HepG2 (cell line): ENCODE data around the gene JTB. TPM values are rescaled to one million over a fixed set of nuclear protein-coding genes. Genes with fewer than 3 reads are reported as not detected.
A peak's percentile ranks its signal among the peaks of the same experiment; 100 is the strongest.

Experiments used
- AGO2 ChIP-seq: fragments of 200-400 bp; formaldehyde crosslinking; optimal IDR thresholded peaks from 2 replicates; pipeline ENCODE3; 2017; ENCODE audit warnings: mild to moderate bottlenecking, low read depth, low read length, moderate library complexity
- ARNT2 ChIP-seq: sonication (generic); formaldehyde crosslinking; IDR thresholded peaks from 2 replicates; pipeline ENCODE4 v1.8.0; 2022; ENCODE audit warnings: mild to moderate bottlenecking, low read depth, missing genetic modification reagents, moderate library complexity
- ATM ChIP-seq: fragments of 450-650 bp; IDR thresholded peaks from 2 replicates; pipeline ENCODE4 v1.7.1; 2017; ENCODE audit warnings: mild to moderate bottlenecking, borderline replicate concordance
- BRD4 ChIP-seq: sonication (generic); formaldehyde crosslinking; IDR thresholded peaks from 2 replicates; pipeline ENCODE4 v1.4.0; 2020; ENCODE audit warnings: missing genetic modification reagents
- EED ChIP-seq: sonication (generic); formaldehyde crosslinking; IDR thresholded peaks from 2 replicates; pipeline ENCODE4 v1.5.0; 2020; ENCODE audit warnings: mild to moderate bottlenecking, missing genetic modification reagents
- ERF ChIP-seq: IDR thresholded peaks from 2 replicates; pipeline ENCODE4 v1.6.1; 2018; ENCODE audit warnings: missing biosample characterization, missing genetic modification reagents
- HMGXB4 ChIP-seq, 2 experiments: sonication (generic) in 1 of 2; formaldehyde crosslinking in 1 of 2; IDR thresholded peaks; 2 replicates each; pipeline versions ENCODE4 v1.4.0 to v1.6.1; 2018 to 2020; ENCODE audit warnings: missing genetic modification reagents in 2 of 2, borderline replicate concordance in 1 of 2, low read depth in 1 of 2, mild to moderate bottlenecking in 1 of 2, missing biosample characterization in 1 of 2
- IRX3 ChIP-seq: sonication (generic); formaldehyde crosslinking; IDR thresholded peaks from 2 replicates; pipeline ENCODE4 v1.8.1; 2023; ENCODE audit warnings: mild to moderate bottlenecking, low read depth, missing genetic modification reagents, borderline replicate concordance
- KMT2B ChIP-seq: IDR thresholded peaks from 2 replicates; pipeline ENCODE4 v1.6.1; 2016; ENCODE audit warnings: missing genetic modification reagents, missing compliant biosample characterization
- LBX2 ChIP-seq: sonication (generic); formaldehyde crosslinking; IDR thresholded peaks from 2 replicates; pipeline ENCODE4 v1.5.0; 2020; ENCODE audit warnings: missing genetic modification reagents, mild to moderate bottlenecking, borderline replicate concordance
- MIXL1 ChIP-seq: IDR thresholded peaks from 2 replicates; pipeline ENCODE4 v1.6.1; 2016
- NCOR1 ChIP-seq: fragments of 200-600 bp; sonication (generic); IDR thresholded peaks from 2 replicates; pipeline ENCODE4 v1.7.0; 2017; ENCODE audit warnings: antibody characterized with exemption, low read length, borderline replicate concordance
- NFATC3 ChIP-seq: sonication (generic); formaldehyde crosslinking; IDR thresholded peaks from 2 replicates; pipeline ENCODE4 v1.5.1; 2020; ENCODE audit warnings: mild to moderate bottlenecking, missing genetic modification reagents
- SALL2 ChIP-seq: sonication (generic); formaldehyde crosslinking; IDR thresholded peaks from 2 replicates; pipeline ENCODE4 v1.8.1; 2023; ENCODE audit warnings: mild to moderate bottlenecking, missing genetic modification reagents, inconsistent platforms
- SOX6 ChIP-seq, 2 experiments: fragments of 450-650 bp in 1 of 2; sonication (generic) in 1 of 2; formaldehyde crosslinking in 1 of 2; IDR thresholded peaks; 2 replicates each; pipeline versions ENCODE4 v1.4.0 to v1.6.1; 2017 to 2020; ENCODE audit warnings: antibody characterized with exemption in 1 of 2, mild to moderate bottlenecking in 1 of 2, missing genetic modification reagents in 1 of 2
- SP2 ChIP-seq: sonication (generic); formaldehyde crosslinking; IDR thresholded peaks from 2 replicates; pipeline ENCODE4 v1.5.1; 2020; ENCODE audit warnings: mild to moderate bottlenecking, missing genetic modification reagents
- TAF1 ChIP-seq: sonication (generic); formaldehyde crosslinking; IDR thresholded peaks from 2 replicates; pipeline ENCODE4 v1.4.0; 2020; ENCODE audit warnings: missing genetic modification reagents
- ZNF747 ChIP-seq: sonication (generic); formaldehyde crosslinking; IDR thresholded peaks from 2 replicates; pipeline ENCODE4 v1.8.1; 2023; ENCODE audit warnings: missing genetic modification reagents, mild to moderate bottlenecking, borderline replicate concordance
- ZNF772 ChIP-seq: sonication (generic); formaldehyde crosslinking; IDR thresholded peaks from 2 replicates; pipeline ENCODE4 v1.5.0; 2020; ENCODE audit warnings: mild to moderate bottlenecking, missing genetic modification reagents
- polyA plus RNA-seq, 8 experiments: library from polyadenylated mRNA; depleted of rRNA in 3 of 8; stranded (reverse) in 7 of 8; unstranded in 1 of 8; fragments of >200 nt; fragmentation: Illumina TruSeq in 4 of 8; extraction: Trizol in 4 of 8; gene quantifications; 2 replicates each; pipeline versions ENCODE4 v1.2.1 to v1.2.3, GENCODE V29; 2011 to 2016; ENCODE audit warnings: low read depth in 4 of 8, missing spikeins in 1 of 8, mixed read lengths in 1 of 8; ENCODE audit not compliant: insufficient read depth in 1 of 8
- total RNA-seq, 5 experiments: library from RNA; depleted of rRNA; stranded (reverse); fragments of >200 nt; fragmentation: Illumina TruSeq; extraction: Trizol; gene quantifications; 2 replicates each; pipeline ENCODE4 v1.2.3, GENCODE V29; 2016; ENCODE audit warnings: low read depth in 1 of 5
- TF ChIP-seq, protein P1 (sequence below): sonication (generic); formaldehyde crosslinking; IDR thresholded peaks from 2 replicates; pipeline ENCODE4 v1.8.1; 2022; ENCODE audit warnings: mild to moderate bottlenecking, missing genetic modification reagents
- TF ChIP-seq, protein P2 (sequence below): sonication (generic); formaldehyde crosslinking; IDR thresholded peaks from 2 replicates; pipeline ENCODE4 v1.4.0; 2020; ENCODE audit warnings: missing genetic modification reagents

Gene JTB
- total and polyA plus RNA-seq, 2 of the 13 experiments (the other 11 are each of a cell fraction or from before 2014, with no cell fraction given): 96.7 to 99.2 TPM

DNA sequence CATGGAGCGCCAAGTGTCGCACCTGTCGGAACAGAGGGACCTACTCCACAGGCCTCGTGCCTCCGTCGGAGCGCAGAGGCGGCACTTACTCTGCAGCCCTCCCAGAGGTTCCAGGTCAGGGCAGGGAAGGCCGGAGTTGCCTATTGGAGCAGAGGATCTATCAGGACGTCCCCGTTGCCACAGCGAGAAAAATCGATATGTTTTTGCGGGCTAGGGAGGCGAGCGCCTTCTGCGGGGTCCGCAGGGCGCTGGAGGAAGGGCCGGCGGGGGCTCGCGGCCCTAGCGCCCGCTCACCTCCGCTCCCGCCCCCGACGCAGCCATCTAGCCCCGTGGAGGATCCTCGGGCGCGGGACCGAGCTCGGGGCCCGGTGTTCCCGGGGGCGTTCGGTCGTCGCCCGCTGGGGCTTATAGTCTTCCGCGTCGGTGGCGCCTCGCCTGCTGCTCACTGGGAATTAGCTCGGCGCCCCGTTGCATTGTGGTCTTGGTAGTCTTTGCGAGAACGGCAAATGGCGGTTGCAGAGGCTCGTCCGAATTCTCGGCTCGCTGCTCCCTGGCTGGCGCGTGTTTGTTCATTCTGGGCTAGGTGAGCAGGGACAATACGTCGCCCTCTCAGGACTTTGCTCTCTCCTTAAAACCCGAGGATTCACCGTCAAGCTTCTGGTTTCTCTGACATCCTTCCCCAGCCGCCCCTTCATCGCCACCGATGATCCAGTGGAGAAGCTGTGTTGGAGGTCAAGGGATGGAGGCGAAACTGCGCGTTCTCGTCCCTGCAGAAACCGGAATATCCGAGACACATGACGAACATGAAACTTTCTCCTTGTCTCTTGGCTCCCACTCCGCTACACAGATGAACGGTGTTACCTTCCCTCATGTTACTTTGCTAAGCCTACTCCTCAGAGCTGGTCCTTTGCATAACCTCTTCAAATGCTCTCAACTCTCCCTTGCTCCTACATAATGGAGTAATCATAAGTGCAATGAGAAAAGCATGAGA lies at the start of gene JTB (continued):
- TF ChIP-seq EED (no peak), LBX2 (CRISPR knock-in tag) (peak; percentile 80; the same call in 1 of the 2 replicates), SP2 (CRISPR knock-in tag) (peak; percentile 61; the same call in 1 of the 2 replicates), HMGXB4 (CRISPR knock-in tag; IDR thresholded peaks at IDR 0.05; ENCODE audit: borderline replicate concordance in 1 of 2, low read depth in 1 of 2) (peak; percentile 68 to 85), AGO2 (peak; percentile 84), ZNF747 (CRISPR knock-in tag) (peak; percentile 66), ARNT2 (peak; percentile 65; the same call in 1 of the 2 replicates), ZNF772 (no peak; the same call in 1 of the 2 replicates), BRD4 (CRISPR knock-in tag) (0 out of 2 replicates have a peak, but pooled peaks have one; percentile 42), NCOR1 (peak; percentile 48; the same call in 1 of the 2 replicates), SOX6 (IDR thresholded peaks at IDR 0.05) (no peak), SOX6 (CRISPR knock-in tag; IDR thresholded peaks at IDR 0.05) (peak; percentile 30; the same call in 1 of the 2 replicates), KMT2B (CRISPR knock-in tag) (peak; percentile 83), MIXL1 (CRISPR knock-in tag) (peak; percentile 38; the same call in 1 of the 2 replicates), NFATC3 (no peak), IRX3 (CRISPR knock-in tag) (0 out of 2 replicates have a peak, but pooled peaks have one; percentile 77), ATM (no peak), SALL2 (peak; percentile 47; the same call in 1 of the 2 replicates), ERF (peak; percentile 80), TAF1 (peak; percentile 88)
- TF ChIP-seq, protein P1, sequence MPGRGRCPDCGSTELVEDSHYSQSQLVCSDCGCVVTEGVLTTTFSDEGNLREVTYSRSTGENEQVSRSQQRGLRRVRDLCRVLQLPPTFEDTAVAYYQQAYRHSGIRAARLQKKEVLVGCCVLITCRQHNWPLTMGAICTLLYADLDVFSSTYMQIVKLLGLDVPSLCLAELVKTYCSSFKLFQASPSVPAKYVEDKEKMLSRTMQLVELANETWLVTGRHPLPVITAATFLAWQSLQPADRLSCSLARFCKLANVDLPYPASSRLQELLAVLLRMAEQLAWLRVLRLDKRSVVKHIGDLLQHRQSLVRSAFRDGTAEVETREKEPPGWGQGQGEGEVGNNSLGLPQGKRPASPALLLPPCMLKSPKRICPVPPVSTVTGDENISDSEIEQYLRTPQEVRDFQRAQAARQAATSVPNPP: peak; percentile 73; the same call in 1 of the 2 replicates
- TF ChIP-seq, protein P2, sequence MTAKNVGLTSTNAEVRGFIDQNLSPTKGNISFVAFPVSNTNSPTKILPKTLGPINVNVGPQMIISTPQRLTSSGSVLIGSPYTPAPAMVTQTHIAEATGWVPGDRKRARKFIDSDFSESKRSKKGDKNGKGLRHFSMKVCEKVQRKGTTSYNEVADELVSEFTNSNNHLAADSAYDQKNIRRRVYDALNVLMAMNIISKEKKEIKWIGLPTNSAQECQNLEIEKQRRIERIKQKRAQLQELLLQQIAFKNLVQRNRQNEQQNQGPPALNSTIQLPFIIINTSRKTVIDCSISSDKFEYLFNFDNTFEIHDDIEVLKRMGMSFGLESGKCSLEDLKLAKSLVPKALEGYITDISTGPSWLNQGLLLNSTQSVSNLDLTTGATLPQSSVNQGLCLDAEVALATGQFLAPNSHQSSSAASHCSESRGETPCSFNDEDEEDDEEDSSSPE: peak; percentile 80; the same call in 1 of the 2 replicates
